Dermis blood vessel endothelial cell (primary cell): ENCODE data around the gene SPEM1. TPM values are rescaled to one million over a fixed set of nuclear protein-coding genes. Genes with fewer than 3 reads are reported as not detected.
A peak's percentile ranks its signal among the peaks of the same experiment; 100 is the strongest.

Source experiments
- DNase-seq: peaks from one replicate; pipeline ENCODE4 v3.0.0; 2010
- total RNA-seq: library from RNA; depleted of rRNA; stranded (reverse); fragments of >200 nt; gene quantifications from 2 replicates; pipeline ENCODE4 v1.2.3, GENCODE V29; 2014

Gene SPEM1
- total RNA-seq: not detected in 2 replicates

GRCh38 chr17:7419819-7420610 is at the start of gene SPEM1:
Gene SPEM1, plus strand, starts transcription at chr17:7420324. Its CDS starts 61 bp downstream, at chr17:7420385.
- DNase-seq: no peak

- DNase-seq: no peak
Observed at GRCh38 chr17:7370853-7371252, 49.3 kb upstream of the SPEM1 start.

GRCh38 chr17:7374353-7374752 is 45.8 kb upstream of the SPEM1 start:
- DNase-seq: no peak

GRCh38 chr17:7379134-7379533 is 41.0 kb upstream of the SPEM1 start:
- DNase-seq: no peak

- DNase-seq: no peak
Observed at GRCh38 chr17:7380321-7380720, 39.8 kb upstream of the SPEM1 start.

GRCh38 chr17:7380855-7381683 is 39.1 kb upstream of the SPEM1 start, which contains the start of gene TNK1:
Gene TNK1, plus strand, starts transcription at chr17:7381089. Its CDS starts 1,838 bp downstream, at chr17:7382927.
- DNase-seq: no peak

GRCh38 chr17:7382901-7383300 is 37.2 kb upstream of the SPEM1 start:
- DNase-seq: no peak

- DNase-seq: no peak
Observed at GRCh38 chr17:7383371-7383741, 36.8 kb upstream of the SPEM1 start.

GRCh38 chr17:7383742-7384488 is 36.2 kb upstream of the SPEM1 start:
- peak; percentile 45 for DNase-seq

GRCh38 chr17:7384489-7385081 is 35.5 kb upstream of the SPEM1 start:
- no peak for DNase-seq

GRCh38 chr17:7388856-7389255 is 31.3 kb upstream of the SPEM1 start:
- no peak for DNase-seq

- DNase-seq: no peak
Observed at GRCh38 chr17:7389924-7390910, 29.9 kb upstream of the SPEM1 start.

GRCh38 chr17:7391307-7391706 is 28.8 kb upstream of the SPEM1 start:
- peak; percentile 54 for DNase-seq

- DNase-seq: no peak
Observed at GRCh38 chr17:7392696-7393612, 27.2 kb upstream of the SPEM1 start.

GRCh38 chr17:7393613-7394451 is 26.3 kb upstream of the SPEM1 start:
- DNase-seq: peak; percentile 30

- DNase-seq: peak; percentile 88
Observed at GRCh38 chr17:7394452-7395191, 25.5 kb upstream of the SPEM1 start, which contains the start of gene PLSCR3. Gene PLSCR3, minus strand, starts transcription at chr17:7394525. Its CDS starts 415 bp downstream, at chr17:7394110.

GRCh38 chr17:7396147-7396546 is 24.0 kb upstream of the SPEM1 start:
- no peak for DNase-seq

- DNase-seq: no peak
Observed at GRCh38 chr17:7398612-7399011, 21.5 kb upstream of the SPEM1 start.
